Measurements from ENCODE around the gene SDHAF1.

DNA sequence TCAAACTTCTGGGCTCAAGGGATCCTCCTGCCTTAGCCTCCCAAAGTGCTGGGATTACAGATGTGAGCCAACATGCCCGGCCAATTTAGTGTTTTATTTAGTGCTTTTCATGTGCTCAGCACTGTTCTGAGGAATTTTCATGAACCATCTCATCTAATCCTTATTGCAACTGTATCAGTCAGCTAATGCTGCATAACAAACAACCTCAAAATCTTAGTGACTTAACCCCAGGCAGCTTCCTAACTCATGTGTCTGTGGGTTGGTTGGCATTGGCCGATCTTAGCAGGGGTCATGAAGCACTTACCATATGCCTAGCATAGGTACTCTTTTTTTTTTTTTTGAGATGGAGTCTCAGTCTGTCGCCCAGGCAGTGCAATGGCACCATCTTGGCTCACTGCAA lies 6.2 kb upstream of the SDHAF1 start:
- TF ChIP-seq POLR2AphosphoS5 (IDR thresholded peaks at IDR 0.05; ENCODE audit: low read depth, low read length) (no peak), SIN3A (IDR thresholded peaks at IDR 0.05; ENCODE audit: low read depth) (no peak), POLR2A (IDR thresholded peaks at IDR 0.05; ENCODE audit: borderline replicate concordance, extremely low read depth, insufficient read depth, insufficient read length) (no peak), TCF7L2 (IDR thresholded peaks at IDR 0.05; ENCODE audit: borderline replicate concordance, extremely low read depth, insufficient read depth, insufficient read length) (no peak), MAX (IDR thresholded peaks at IDR 0.05) (no peak), EZH2 (IDR thresholded peaks at IDR 0.05) (no peak), RAD21 (IDR thresholded peaks at IDR 0.05; ENCODE audit: low read depth) (no peak), ZFX (IDR thresholded peaks at IDR 0.05) (no peak), EZH2phosphoT487 (IDR thresholded peaks at IDR 0.05; ENCODE audit: borderline replicate concordance) (no peak), CEBPB (IDR thresholded peaks at IDR 0.05; ENCODE audit: low read depth) (no peak), JUND (IDR thresholded peaks at IDR 0.05) (no peak)
- TF ChIP-seq, protein P1, sequence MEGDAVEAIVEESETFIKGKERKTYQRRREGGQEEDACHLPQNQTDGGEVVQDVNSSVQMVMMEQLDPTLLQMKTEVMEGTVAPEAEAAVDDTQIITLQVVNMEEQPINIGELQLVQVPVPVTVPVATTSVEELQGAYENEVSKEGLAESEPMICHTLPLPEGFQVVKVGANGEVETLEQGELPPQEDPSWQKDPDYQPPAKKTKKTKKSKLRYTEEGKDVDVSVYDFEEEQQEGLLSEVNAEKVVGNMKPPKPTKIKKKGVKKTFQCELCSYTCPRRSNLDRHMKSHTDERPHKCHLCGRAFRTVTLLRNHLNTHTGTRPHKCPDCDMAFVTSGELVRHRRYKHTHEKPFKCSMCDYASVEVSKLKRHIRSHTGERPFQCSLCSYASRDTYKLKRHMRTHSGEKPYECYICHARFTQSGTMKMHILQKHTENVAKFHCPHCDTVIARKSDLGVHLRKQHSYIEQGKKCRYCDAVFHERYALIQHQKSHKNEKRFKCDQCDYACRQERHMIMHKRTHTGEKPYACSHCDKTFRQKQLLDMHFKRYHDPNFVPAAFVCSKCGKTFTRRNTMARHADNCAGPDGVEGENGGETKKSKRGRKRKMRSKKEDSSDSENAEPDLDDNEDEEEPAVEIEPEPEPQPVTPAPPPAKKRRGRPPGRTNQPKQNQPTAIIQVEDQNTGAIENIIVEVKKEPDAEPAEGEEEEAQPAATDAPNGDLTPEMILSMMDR (IDR thresholded peaks at IDR 0.05 in 2 of 3, conservative IDR thresholded peaks at IDR 0.05 in 1 of 3; ENCODE audit: borderline replicate concordance in 1 of 3, insufficient read depth in 1 of 3, low read depth in 2 of 3, low read length in 2 of 3) = no peak
